Natural killer cell (primary cell): Measurements from ENCODE around the gene UBAP1L. TPM values are rescaled to one million over a fixed set of nuclear protein-coding genes. Genes with fewer than 3 reads are reported as not detected.
"Not testable (repeated sequence)": the region's sequence is repeated elsewhere in the genome, so short reads cannot be mapped to it uniquely, and the experiment has no call there.

ENCODE experiments used
- ATAC-seq, 3 donors: fragments of 150-1000 bp in 2 of 3; fragments of 200-7000 bp in 1 of 3; cut with Tn5 transposase; 1 replicate in 1 of 3; 2 replicates in 2 of 3; pipeline ENCODE4 v1.10.0; 2021; ENCODE audit warnings: mild to moderate bottlenecking in 2 of 3, moderate library complexity in 2 of 3
- DNase-seq, 2 donors: peaks; one replicate each; pipeline versions ENCODE4 v3.0.0 to v3.0.0-alpha.2; 2013 to 2021; ENCODE audit warnings: mixed read lengths in 1 of 2
- H3K27ac ChIP-seq: one replicate; pipeline ENCODE4 v1.5.1; 2013; ENCODE audit warnings: mild to moderate bottlenecking, low read length
- H3K27me3 ChIP-seq: one replicate; pipeline ENCODE4 v1.6.1; 2013; ENCODE audit warnings: low read length; ENCODE audit not compliant: control insufficient read depth, insufficient read depth
- H3K36me3 ChIP-seq: one replicate; pipeline ENCODE4 v1.6.1; 2013; ENCODE audit warnings: low read length; ENCODE audit not compliant: control insufficient read depth, insufficient read depth
- H3K4me1 ChIP-seq: one replicate; pipeline ENCODE4 v1.6.1; 2013; ENCODE audit warnings: low read length; ENCODE audit not compliant: control insufficient read depth, insufficient read depth
- H3K4me3 ChIP-seq: one replicate; pipeline ENCODE4 v1.5.1; 2013; ENCODE audit warnings: low read length
- H3K9me3 ChIP-seq: one replicate; pipeline ENCODE4 v1.6.1; 2013; ENCODE audit warnings: low read length; ENCODE audit not compliant: control insufficient read depth, insufficient read depth
- H3K27ac Mint-ChIP-seq, 2 donors: one replicate each; pipeline ENCODE4 v1.8.0; 2022; ENCODE audit warnings: mild to moderate bottlenecking in 2 of 2, mixed read lengths in 2 of 2, moderate library complexity in 1 of 2
- H3K27me3 Mint-ChIP-seq, 2 donors: one replicate each; pipeline ENCODE4 v1.8.0; 2022; ENCODE audit warnings: low read depth in 2 of 2, mixed read lengths in 2 of 2
- H3K36me3 Mint-ChIP-seq: one replicate; pipeline ENCODE4 v1.8.0; 2022; ENCODE audit warnings: mixed read lengths
- H3K4me1 Mint-ChIP-seq, 2 donors: one replicate each; pipeline ENCODE4 v1.8.0; 2022; ENCODE audit warnings: mixed read lengths in 2 of 2
- H3K4me3 Mint-ChIP-seq: one replicate; pipeline ENCODE4 v1.8.0; 2022; ENCODE audit warnings: mild to moderate bottlenecking, moderate library complexity, mixed read lengths
- H3K9me3 Mint-ChIP-seq, 2 donors: one replicate each; pipeline ENCODE4 v1.8.0; 2022; ENCODE audit warnings: mixed read lengths in 2 of 2
- CTCF ChIP-seq: fragments of 200-600 bp; IDR thresholded peaks from one replicate; pipeline ENCODE4 v1.8.0; 2022; ENCODE audit warnings: antibody characterized with exemption
- WGBS: methylation state at CpG from one replicate; pipeline ENCODE4 v1.1.7; 2013; ENCODE audit warnings: missing lambda C conversion rate; ENCODE audit not compliant: insufficient coverage; 5-methylcytosine and 5-hydroxymethylcytosine counted together
- intact Hi-C: fragments of 100-400 bp; cut with micrococcal nuclease; formaldehyde crosslinking; loops from one replicate; pipeline ENCODE4 v1.14.2; 2022
- total RNA-seq, 4 donors: library from RNA; stranded (reverse); fragments of 120-200 nt in 1 of 4; gene quantifications; one replicate each; pipeline versions ENCODE4 v1.2.3 to v1.2.4, GENCODE V29; 2013 to 2022

The UBAP1L gene
- total RNA-seq, 3 donors from 2014 or later (not counting 1 experiment from before 2014, with no cell fraction given): 4.3 to 8.0 (median 7.5) TPM

GRCh38 chr15:65095747-65096104, 19.3 kb downstream of the UBAP1L start:
- WGBS: 89% methylated on average over 6 of the region's 6 CpGs
- H3K36me3 Mint-ChIP-seq: no peaks in the 10 kb centered on the region
- H3K9me3 Mint-ChIP-seq: no peaks in the 10 kb centered on the region
- no peak for ATAC-seq
- H3K27ac Mint-ChIP-seq: no peak overlapping the region
- Histone ChIP-seq H3K9me3 (no peaks in the 10 kb centered on the region), H3K4me3 (no peak overlapping the region), H3K27me3 (no peaks in the 10 kb centered on the region), H3K36me3 (peaks cover 20% of the 10 kb centered on the region), H3K27ac (no peak overlapping the region), H3K4me1 (no peaks in the 10 kb centered on the region)
- H3K4me3 Mint-ChIP-seq: no peak overlapping the region
- H3K27me3 Mint-ChIP-seq: no peaks in the 10 kb centered on the region
- DNase-seq: no peak
- intact Hi-C loops: no loop called here
- no peak for TF ChIP-seq CTCF
- H3K4me1 Mint-ChIP-seq: peaks cover 0 to 7% of the 10 kb centered on the region in 2 donors

GRCh38 chr15:65095011-65095746, 19.8 kb downstream of the UBAP1L start:
- Mint-ChIP-seq H3K4me3 (no peak overlapping the region), H3K9me3 (no peaks in the 10 kb centered on the region), H3K4me1 (peaks cover 0 to 5% of the 10 kb centered on the region in 2 donors), H3K36me3 (no peaks in the 10 kb centered on the region), H3K27me3 (no peaks in the 10 kb centered on the region), H3K27ac (no peak overlapping the region)
- WGBS: 97% methylated on average over 4 of the region's 5 CpGs
- no peaks in the 10 kb centered on the region for H3K9me3 ChIP-seq
- no peaks in the 10 kb centered on the region for H3K4me1 ChIP-seq
- no peaks in the 10 kb centered on the region for H3K27me3 ChIP-seq
- DNase-seq (no peak), ATAC-seq (no peak)
- intact Hi-C loops: no loop called here
- no peak overlapping the region for H3K4me3 ChIP-seq
- no peak for TF ChIP-seq CTCF
- H3K36me3 ChIP-seq: peaks cover 18% of the 10 kb centered on the region
- no peak overlapping the region for H3K27ac ChIP-seq

- DNase-seq (no peak), ATAC-seq (peak in 1 of 3 donors; percentile 24)
- Histone ChIP-seq H3K9me3 (no peaks in the 10 kb centered on the region), H3K4me1 (no peaks in the 10 kb centered on the region), H3K27ac (no peak overlapping the region), H3K27me3 (no peaks in the 10 kb centered on the region), H3K36me3 (peaks cover 18% of the 10 kb centered on the region), H3K4me3 (no peak overlapping the region)
- Mint-ChIP-seq H3K27ac (no peak overlapping the region), H3K4me3 (peak overlapping the region; percentile 21), H3K36me3 (no peaks in the 10 kb centered on the region), H3K27me3 (no peaks in the 10 kb centered on the region), H3K4me1 (peaks cover 0 to 5% of the 10 kb centered on the region in 2 donors), H3K9me3 (no peaks in the 10 kb centered on the region)
- 94% methylated on average over 13 of the region's 14 CpGs for WGBS
- intact Hi-C loops: no loop called here
- TF ChIP-seq CTCF: no peak
These were observed 20.6 kb downstream of the UBAP1L start for GRCh38 chr15:65094294-65094995.

- intact Hi-C loops, H3K9me3 Mint-ChIP-seq, H3K4me3 ChIP-seq, H3K9me3 ChIP-seq, H3K4me1 Mint-ChIP-seq, H3K27ac Mint-ChIP-seq, H3K4me1 ChIP-seq, H3K27me3 ChIP-seq, H3K27ac ChIP-seq, H3K36me3 Mint-ChIP-seq, H3K27me3 Mint-ChIP-seq, ATAC-seq, DNase-seq, H3K4me3 Mint-ChIP-seq: not testable (repeated sequence)
- peaks cover 12% of the 10 kb centered on the region for H3K36me3 ChIP-seq
- WGBS: 97% methylated on average over 13 of the region's 13 CpGs
These were observed 21.2 kb downstream of the UBAP1L start for GRCh38 chr15:65093793-65094170.
